ENCODE data around the gene ADRM1. TPM values are rescaled to one million over a fixed set of nuclear protein-coding genes. Genes with fewer than 3 reads are reported as not detected.

The ADRM1 gene
- total RNA-seq, 2 experiments from 2014 or later = 87.0 to 128 TPM

- Histone ChIP-seq H2AFZ (ENCODE audit: low read length) (no peak overlapping the region), H3K4me3 (ENCODE audit: low read depth, low read length, poor library complexity, severe bottlenecking) (no peak overlapping the region), H3K4me1 (ENCODE audit: insufficient read depth, low read length, poor library complexity, severe bottlenecking) (peaks cover 6% of the 10 kb centered on the region), H3K9me3 (ENCODE audit: low read length) (no peaks in the 10 kb centered on the region), H3K27ac (ENCODE audit: low read depth, low read length, poor library complexity, severe bottlenecking) (no peak overlapping the region), H3K4me2 (ENCODE audit: low read length) (no peak overlapping the region), H3K36me3 (ENCODE audit: insufficient read depth, low read length) (no peaks in the 10 kb centered on the region; the same call in 1 of the 2 replicates), H4K20me1 (ENCODE audit: insufficient read depth, low read length) (no peaks in the 10 kb centered on the region), H3K9me2 (ENCODE audit: insufficient read depth, low read length) (no peaks in the 10 kb centered on the region), H3K79me2 (ENCODE audit: insufficient read depth, low read depth, low read length) (no peaks in the 10 kb centered on the region)
- no TSS peak for BruUV-seq (replicated peaks)
- ChIA-PET POLR2A (no interaction called here), CTCF (ENCODE audit: unreplicated experiment) (no interaction called here)
- DNase-seq (ENCODE audit: low spot score) = no peak
- TF ChIP-seq EZH2phosphoT487 (IDR thresholded peaks at IDR 0.05; ENCODE audit: borderline replicate concordance, low read depth, low read length) (no peak), CTCF (conservative IDR thresholded peaks at IDR 0.05; ENCODE audit: low read length) (no peak)
- intact Hi-C loops (cut with micrococcal nuclease; ENCODE audit: unreplicated experiment) = no loop called here
Measured at GRCh38 chr20:62293946-62294345, 8.9 kb upstream of the ADRM1 start.

- no peak overlapping the region for H3K27ac ChIP-seq (ENCODE audit: low read depth, low read length, poor library complexity, severe bottlenecking)
- no peak overlapping the region for H3K4me3 ChIP-seq (ENCODE audit: low read depth, low read length, poor library complexity, severe bottlenecking)
- intact Hi-C loops (cut with micrococcal nuclease; ENCODE audit: unreplicated experiment) = no loop called here
- ChIA-PET CTCF (ENCODE audit: unreplicated experiment) (no interaction called here), POLR2A (no interaction called here)
- H3K9me3 ChIP-seq (ENCODE audit: low read length) = no peaks in the 10 kb centered on the region
- H2AFZ ChIP-seq (ENCODE audit: low read length) = no peak overlapping the region
- H3K79me2 ChIP-seq (ENCODE audit: insufficient read depth, low read depth, low read length) = no peaks in the 10 kb centered on the region
- H3K9me2 ChIP-seq (ENCODE audit: insufficient read depth, low read length) = no peaks in the 10 kb centered on the region
- no peaks in the 10 kb centered on the region for H4K20me1 ChIP-seq (ENCODE audit: insufficient read depth, low read length)
- no peak for DNase-seq (ENCODE audit: low spot score)
- H3K36me3 ChIP-seq (ENCODE audit: insufficient read depth, low read length) = no peaks in the 10 kb centered on the region; the same call in 1 of the 2 replicates
- TSS peak; percentile 88 for BruUV-seq (replicated peaks)
- TF ChIP-seq EZH2phosphoT487 (IDR thresholded peaks at IDR 0.05; ENCODE audit: borderline replicate concordance, low read depth, low read length) (no peak), CTCF (conservative IDR thresholded peaks at IDR 0.05; ENCODE audit: low read length) (no peak)
- H3K4me1 ChIP-seq (ENCODE audit: insufficient read depth, low read length, poor library complexity, severe bottlenecking) = peaks cover 10% of the 10 kb centered on the region
- no peak overlapping the region for H3K4me2 ChIP-seq (ENCODE audit: low read length)
Measured at GRCh38 chr20:62294516-62294915, 8.3 kb upstream of the ADRM1 start.

- Histone ChIP-seq H4K20me1 (ENCODE audit: insufficient read depth, low read length) (no peaks in the 10 kb centered on the region), H3K4me2 (ENCODE audit: low read length) (no peak overlapping the region), H3K9me2 (ENCODE audit: insufficient read depth, low read length) (no peaks in the 10 kb centered on the region), H3K36me3 (ENCODE audit: insufficient read depth, low read length) (no peaks in the 10 kb centered on the region; the same call in 1 of the 2 replicates), H3K9me3 (ENCODE audit: low read length) (no peaks in the 10 kb centered on the region), H3K4me3 (ENCODE audit: low read depth, low read length, poor library complexity, severe bottlenecking) (no peak overlapping the region), H3K27ac (ENCODE audit: low read depth, low read length, poor library complexity, severe bottlenecking) (no peak overlapping the region), H3K79me2 (ENCODE audit: insufficient read depth, low read depth, low read length) (no peaks in the 10 kb centered on the region), H2AFZ (ENCODE audit: low read length) (no peak overlapping the region), H3K4me1 (ENCODE audit: insufficient read depth, low read length, poor library complexity, severe bottlenecking) (peaks cover 17% of the 10 kb centered on the region)
- CTCF ChIA-PET (ENCODE audit: unreplicated experiment) = no interaction called here
- no TSS peak for BruUV-seq (replicated peaks)
- intact Hi-C loops (cut with micrococcal nuclease; ENCODE audit: unreplicated experiment) = no loop called here
- TF ChIP-seq EZH2phosphoT487 (IDR thresholded peaks at IDR 0.05; ENCODE audit: borderline replicate concordance, low read depth, low read length) (no peak), CTCF (conservative IDR thresholded peaks at IDR 0.05; ENCODE audit: low read length) (no peak)
- POLR2A ChIA-PET = no interaction called here
- no peak for DNase-seq (ENCODE audit: low spot score)
Measured at GRCh38 chr20:62296724-62297448, 5.9 kb upstream of the ADRM1 start.

Measured in OCI-LY7 (cell line).